AG09309 (cell line): ENCODE results near the gene LMCD1.

ENCODE experiments used
- DNase-seq: peaks from one replicate; pipeline ENCODE4 v3.0.0-alpha.2; 2010; ENCODE audit warnings: low read depth
- H3K4me3 ChIP-seq: 2 replicates; pipeline ENCODE4 v1.5.1; 2011; ENCODE audit warnings: mild to moderate bottlenecking, low read depth, low read length, moderate library complexity; ENCODE audit not compliant: control insufficient read depth
- TF ChIP-seq, protein P1 (sequence below): IDR thresholded peaks from 2 replicates; pipeline ENCODE4 v1.5.1; 2011; ENCODE audit warnings: mild to moderate bottlenecking, low read depth, low read length, inconsistent platforms; ENCODE audit not compliant: insufficient read depth, control insufficient read depth; ENCODE audit errors: missing control alignments

Gene LMCD1

GRCh38 chr3:8584661-8585060, 83.0 kb downstream of the LMCD1 start:
- TF ChIP-seq, protein P1, sequence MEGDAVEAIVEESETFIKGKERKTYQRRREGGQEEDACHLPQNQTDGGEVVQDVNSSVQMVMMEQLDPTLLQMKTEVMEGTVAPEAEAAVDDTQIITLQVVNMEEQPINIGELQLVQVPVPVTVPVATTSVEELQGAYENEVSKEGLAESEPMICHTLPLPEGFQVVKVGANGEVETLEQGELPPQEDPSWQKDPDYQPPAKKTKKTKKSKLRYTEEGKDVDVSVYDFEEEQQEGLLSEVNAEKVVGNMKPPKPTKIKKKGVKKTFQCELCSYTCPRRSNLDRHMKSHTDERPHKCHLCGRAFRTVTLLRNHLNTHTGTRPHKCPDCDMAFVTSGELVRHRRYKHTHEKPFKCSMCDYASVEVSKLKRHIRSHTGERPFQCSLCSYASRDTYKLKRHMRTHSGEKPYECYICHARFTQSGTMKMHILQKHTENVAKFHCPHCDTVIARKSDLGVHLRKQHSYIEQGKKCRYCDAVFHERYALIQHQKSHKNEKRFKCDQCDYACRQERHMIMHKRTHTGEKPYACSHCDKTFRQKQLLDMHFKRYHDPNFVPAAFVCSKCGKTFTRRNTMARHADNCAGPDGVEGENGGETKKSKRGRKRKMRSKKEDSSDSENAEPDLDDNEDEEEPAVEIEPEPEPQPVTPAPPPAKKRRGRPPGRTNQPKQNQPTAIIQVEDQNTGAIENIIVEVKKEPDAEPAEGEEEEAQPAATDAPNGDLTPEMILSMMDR = no peak
- no peak for DNase-seq
- H3K4me3 ChIP-seq = no peak overlapping the region

- TF ChIP-seq, protein P1 = no peak
- DNase-seq = peak; percentile 69
- no peak overlapping the region for H3K4me3 ChIP-seq
Measured at GRCh38 chr3:8589880-8590556, 88.4 kb downstream of the LMCD1 start.

- no peak overlapping the region for H3K4me3 ChIP-seq
- TF ChIP-seq, protein P1 = no peak
- no peak for DNase-seq
Measured at GRCh38 chr3:8593021-8593827, 91.6 kb downstream of the LMCD1 start.

DNA sequence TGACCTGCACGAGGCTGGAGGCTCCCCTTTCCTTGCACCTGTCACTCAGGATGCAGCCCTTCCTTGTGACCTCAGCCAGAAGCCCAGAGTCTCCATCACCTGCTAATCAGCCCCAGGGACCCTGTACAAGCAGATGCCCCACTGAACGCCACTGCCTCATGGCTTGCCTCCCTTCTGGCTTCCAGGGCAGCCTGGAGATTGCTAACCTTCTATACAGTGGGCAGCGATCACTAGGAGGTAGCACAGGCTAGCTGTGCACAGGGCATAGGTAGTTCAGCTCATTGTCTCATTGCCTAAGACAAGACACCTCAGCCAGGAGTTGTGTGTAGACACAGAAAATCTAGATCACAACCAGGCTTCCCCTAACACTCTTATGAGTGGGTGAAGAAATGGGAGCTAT, 93.6 kb downstream of the LMCD1 start:
- no peak for DNase-seq
- TF ChIP-seq, protein P1 = no peak
- no peak overlapping the region for H3K4me3 ChIP-seq

- no peak overlapping the region for H3K4me3 ChIP-seq
- no peak for DNase-seq
- TF ChIP-seq, protein P1 = no peak
Measured at GRCh38 chr3:8595695-8596115, 94.1 kb downstream of the LMCD1 start.

- no peak for DNase-seq
- no peak overlapping the region for H3K4me3 ChIP-seq
- TF ChIP-seq, protein P1 = no peak
Measured at GRCh38 chr3:8596321-8597218, 94.9 kb downstream of the LMCD1 start.
